A673 (cell line): ENCODE measurements around the gene NKIRAS2. TPM values are rescaled to one million over a fixed set of nuclear protein-coding genes. Genes with fewer than 3 reads are reported as not detected.

Experiments used
- BruUV-seq: library from RNA; stranded (reverse); fragments of 400-500 nt; replicated peaks from 2 replicates; lab custom pipeline; 2021; lab: Mats Ljungman, UMichigan
- CTCF ChIA-PET: fragments of 300-600 bp; sonication (Branson Sonifier 250); formaldehyde crosslinking; loops from one replicate; lab custom pipeline; 2022; ENCODE audit warnings: antibody characterized with exemption; lab: Charles Lee
- POLR2A ChIA-PET: fragments of 300-600 bp; sonication (Branson Sonifier 250); formaldehyde crosslinking; loops from one replicate; lab custom pipeline; 2022; ENCODE audit warnings: antibody characterized with exemption; ENCODE audit not compliant: low non-redundant PET; lab: Charles Lee
- DNase-seq: peaks from one replicate; pipeline ENCODE4 v3.0.0-alpha.2; 2015; ENCODE audit warnings: low spot score
- H3K27ac ChIP-seq: fragments of 200-600 bp; sonication (generic); 2 replicates; pipeline ENCODE4 v1.5.1; 2016; ENCODE audit warnings: mixed run types, low read depth, mild to moderate bottlenecking, mixed read lengths, antibody characterized with exemption, low read length; ENCODE audit not compliant: poor library complexity, severe bottlenecking
- H3K27me3 ChIP-seq: fragments of 200-600 bp; sonication (generic); replicated peaks from 2 replicates; pipeline ENCODE4 v1.6.1; 2017; ENCODE audit warnings: mixed run types, low read depth, mild to moderate bottlenecking, mixed read lengths, antibody characterized with exemption, low read length; ENCODE audit not compliant: insufficient read depth, poor library complexity
- H3K36me3 ChIP-seq: fragments of 200-600 bp; sonication (generic); 2 replicates; pipeline ENCODE4 v1.6.1; 2016; ENCODE audit warnings: mixed run types, mild to moderate bottlenecking, mixed read lengths, antibody characterized with exemption, low read length; ENCODE audit not compliant: insufficient read depth, poor library complexity, severe bottlenecking
- H3K4me1 ChIP-seq: fragments of 200-600 bp; sonication (generic); 2 replicates; pipeline ENCODE4 v1.6.1; 2017; ENCODE audit warnings: mixed run types, mild to moderate bottlenecking, mixed read lengths, antibody characterized with exemption, low read length; ENCODE audit not compliant: insufficient read depth, poor library complexity, severe bottlenecking
- H3K4me3 ChIP-seq: fragments of 200-600 bp; sonication (generic); 2 replicates; pipeline ENCODE4 v1.5.1; 2016; ENCODE audit warnings: low read depth, mixed run types, mild to moderate bottlenecking, mixed read lengths, low read length; ENCODE audit not compliant: poor library complexity, severe bottlenecking
- H3K9me3 ChIP-seq: fragments of 200-600 bp; sonication (generic); 2 replicates; pipeline ENCODE4 v1.6.1; 2016; ENCODE audit warnings: mixed run types, low read depth, mild to moderate bottlenecking, mixed read lengths, antibody characterized with exemption, low read length; ENCODE audit not compliant: poor library complexity, severe bottlenecking
- CTCF ChIP-seq: fragments of 300-800, 200-600 bp; sonication (generic); conservative IDR thresholded peaks from 2 replicates; pipeline ENCODE4 v1.5.1; 2017; ENCODE audit warnings: low read depth, mild to moderate bottlenecking, antibody characterized with exemption, low read length, moderate library complexity, mixed read lengths
- EZH2 ChIP-seq: fragments of 200-600 bp; sonication (generic); IDR thresholded peaks from 2 replicates; pipeline ENCODE4 v1.6.1; 2017; ENCODE audit warnings: borderline replicate concordance, low read depth, mild to moderate bottlenecking, mixed read lengths, antibody characterized with exemption, low read length; ENCODE audit not compliant: poor library complexity, severe bottlenecking
- intact Hi-C: fragments of 100-400 bp; cut with micrococcal nuclease; formaldehyde crosslinking; loops from one replicate; pipeline ENCODE4 v1.10.0; 2022; ENCODE audit not compliant: unreplicated experiment
- total RNA-seq: library from RNA; stranded (reverse); gene quantifications from 2 replicates; pipeline ENCODE4 v1.2.3, GENCODE V29; 2021

NKIRAS2 gene
- total RNA-seq, 1 experiment from 2014 or later: 28.7 TPM

GRCh38 chr17:41996855-41997164 is 23.1 kb upstream of the NKIRAS2 start:
- H3K27me3 ChIP-seq: no peaks in the 10 kb centered on the region
- ChIA-PET CTCF (no interaction called here), POLR2A (no interaction called here)
- H3K4me3 ChIP-seq: no peak overlapping the region
- H3K27ac ChIP-seq: no peak overlapping the region
- no TSS peak for BruUV-seq
- intact Hi-C loops: no loop called here
- H3K36me3 ChIP-seq: peaks cover 44% of the 10 kb centered on the region
- DNase-seq: no peak
- H3K9me3 ChIP-seq: no peaks in the 10 kb centered on the region
- H3K4me1 ChIP-seq: no peaks in the 10 kb centered on the region
- TF ChIP-seq CTCF (no peak), EZH2 (no peak)

- POLR2A ChIA-PET: no interaction called here
Observed at GRCh38 chr17:41998497-41998896, 21.4 kb upstream of the NKIRAS2 start.

GRCh38 chr17:42000413-42001133 is 19.3 kb upstream of the NKIRAS2 start:
- TF ChIP-seq CTCF (no peak), EZH2 (no peak)

More at GRCh38 chr17:41998497-41998896, 21.4 kb upstream of the NKIRAS2 start:
- no TSS peak for BruUV-seq
- no peak for TF ChIP-seq EZH2
- TF ChIP-seq CTCF: no peak
- no peak for DNase-seq
- no peak overlapping the region for H3K4me3 ChIP-seq
- no peaks in the 10 kb centered on the region for H3K4me1 ChIP-seq
- H3K36me3 ChIP-seq: peaks cover 33% of the 10 kb centered on the region
- CTCF ChIA-PET: interaction anchor here (0.5 kb wide), 1 partner anchor 272 kb away, joined by 6 read pairs; no protein-coding TSS in a partner anchor
- H3K27me3 ChIP-seq: no peaks in the 10 kb centered on the region
- intact Hi-C loops: no loop called here
- H3K9me3 ChIP-seq: no peaks in the 10 kb centered on the region
- H3K27ac ChIP-seq: no peak overlapping the region

More at GRCh38 chr17:42000413-42001133, 19.3 kb upstream of the NKIRAS2 start:
- intact Hi-C loops: no loop called here
- BruUV-seq: no TSS peak
- Histone ChIP-seq H3K36me3 (peaks cover 19% of the 10 kb centered on the region), H3K27ac (no peak overlapping the region), H3K9me3 (no peaks in the 10 kb centered on the region), H3K4me1 (no peaks in the 10 kb centered on the region), H3K4me3 (no peak overlapping the region), H3K27me3 (no peaks in the 10 kb centered on the region)
- no peak for DNase-seq
- ChIA-PET CTCF (no interaction called here), POLR2A (interaction anchor here (0.6 kb wide), 1 partner anchor 34 kb away, joined by 7 read pairs; no protein-coding TSS in a partner anchor)
